GM18861 (cell line): Measurements from ENCODE around the gene BTG2.

Source experiments
- ATAC-seq: cut with Tn5 transposase; IDR thresholded peaks from one replicate; pipeline ENCODE4 v1.9.1; 2021; ENCODE audit not compliant: unreplicated experiment

BTG2 gene

DNA sequence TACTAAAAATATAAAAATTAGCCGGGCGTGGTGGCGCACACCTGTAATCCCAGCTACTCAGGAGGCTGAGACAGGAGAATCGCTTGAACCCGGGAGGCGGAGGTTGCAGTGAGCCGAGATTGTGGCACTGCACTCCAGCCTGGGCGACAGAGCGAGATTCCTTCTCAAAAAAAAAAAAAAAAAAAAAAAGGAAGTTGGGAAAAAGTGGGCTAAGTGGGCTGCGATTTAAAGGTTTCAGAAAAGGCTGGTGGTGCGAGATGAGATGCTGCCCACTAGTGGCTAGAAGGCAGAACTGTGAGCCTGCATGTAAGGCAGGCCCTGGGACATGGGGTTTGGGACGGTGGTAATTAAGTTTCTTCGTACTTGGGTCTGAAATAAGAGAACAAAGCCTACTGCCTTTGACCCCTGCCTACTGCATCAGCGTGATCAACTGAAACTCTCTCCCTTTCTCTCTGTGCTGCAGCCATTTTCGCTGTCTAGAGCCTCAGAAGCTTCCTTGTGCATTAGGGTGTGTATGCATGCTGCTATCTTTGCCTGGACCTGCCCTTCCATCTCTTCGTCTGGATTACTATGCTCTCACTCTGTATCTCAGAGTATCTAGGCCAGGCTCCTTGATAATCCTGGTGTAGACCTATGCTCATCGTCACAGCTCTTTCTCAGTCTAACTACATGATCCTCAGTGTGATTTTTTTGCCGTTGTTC, 33.2 kb downstream of the BTG2 start:
- no peak for ATAC-seq

GRCh38 chr1:203340112-203340790, 34.9 kb downstream of the BTG2 start:
- peak; percentile 49 for ATAC-seq

DNA sequence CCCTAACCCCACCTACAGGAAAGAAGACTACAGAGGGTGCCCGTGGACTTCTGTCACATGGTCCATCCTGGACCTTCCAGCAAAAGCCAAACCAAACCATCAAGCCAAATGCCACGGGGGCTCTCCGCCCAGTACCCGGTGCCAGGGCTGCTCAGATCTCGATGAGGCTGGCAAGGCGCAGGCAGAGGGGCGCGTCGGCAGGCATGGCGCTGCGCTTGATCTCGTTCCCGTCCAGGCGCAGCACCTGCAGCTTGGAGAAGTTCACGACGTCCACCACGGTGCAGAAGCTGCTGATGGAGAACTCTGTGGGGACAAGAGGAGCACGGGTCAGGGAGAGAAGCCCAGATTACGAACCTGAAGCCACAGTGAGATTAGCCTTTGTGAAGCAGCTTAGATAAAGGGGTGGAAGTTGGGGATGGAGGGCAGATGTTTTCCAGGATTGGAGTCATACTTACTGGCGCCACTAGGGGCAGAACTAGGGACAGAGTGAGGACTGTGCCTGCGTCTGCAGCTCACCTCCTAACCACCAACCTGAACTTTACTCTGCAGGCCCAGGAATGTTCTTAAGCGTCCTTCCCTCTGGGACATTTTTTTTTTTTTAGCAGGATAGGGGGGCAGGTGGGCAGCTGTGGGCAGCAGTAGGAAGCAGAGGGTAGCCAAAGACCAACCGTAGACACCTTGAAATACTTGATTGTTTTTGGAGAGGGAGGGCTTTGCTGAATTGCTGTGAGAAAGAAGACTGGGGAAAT, 37.0 kb downstream of the BTG2 start:
- no peak for ATAC-seq

DNA sequence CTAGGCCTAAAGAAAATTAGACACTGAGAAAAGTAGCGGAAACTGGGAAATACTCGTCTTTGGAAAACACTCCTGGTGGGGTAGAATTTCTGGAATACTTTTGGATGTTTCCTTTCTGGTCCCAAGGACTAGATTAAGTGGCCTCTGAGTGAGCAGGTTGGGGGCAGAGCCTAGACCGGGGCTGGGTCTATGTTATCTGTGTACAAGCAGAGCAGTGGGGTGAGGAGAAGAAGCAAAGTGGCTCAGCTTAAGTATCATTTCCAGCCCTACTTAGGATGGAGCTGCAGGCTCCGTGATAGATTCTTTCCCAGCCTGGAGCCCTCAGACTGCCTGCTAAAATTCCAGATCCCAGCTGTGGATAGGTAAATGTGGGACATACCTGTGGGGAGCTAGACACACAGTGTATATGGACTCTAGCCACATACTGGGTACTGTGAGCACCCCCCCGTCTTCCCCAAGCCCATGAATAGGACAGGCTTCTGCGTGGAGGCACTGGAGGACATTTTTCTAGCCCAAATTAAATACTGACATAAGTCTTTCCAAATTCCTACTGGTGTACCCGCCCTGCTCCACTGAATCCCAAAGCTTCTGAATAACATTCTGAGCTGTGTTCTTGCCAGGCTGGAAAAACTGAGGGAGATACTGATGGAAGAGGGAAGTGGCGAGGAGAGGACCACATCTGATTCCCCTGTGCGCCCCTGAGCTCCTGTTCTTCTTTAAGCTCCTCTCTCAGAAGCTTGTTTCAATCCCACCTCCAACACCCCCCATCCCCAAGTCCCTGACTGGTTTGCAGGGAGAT, 38.8 kb downstream of the BTG2 start:
- no peak for ATAC-seq

DNA sequence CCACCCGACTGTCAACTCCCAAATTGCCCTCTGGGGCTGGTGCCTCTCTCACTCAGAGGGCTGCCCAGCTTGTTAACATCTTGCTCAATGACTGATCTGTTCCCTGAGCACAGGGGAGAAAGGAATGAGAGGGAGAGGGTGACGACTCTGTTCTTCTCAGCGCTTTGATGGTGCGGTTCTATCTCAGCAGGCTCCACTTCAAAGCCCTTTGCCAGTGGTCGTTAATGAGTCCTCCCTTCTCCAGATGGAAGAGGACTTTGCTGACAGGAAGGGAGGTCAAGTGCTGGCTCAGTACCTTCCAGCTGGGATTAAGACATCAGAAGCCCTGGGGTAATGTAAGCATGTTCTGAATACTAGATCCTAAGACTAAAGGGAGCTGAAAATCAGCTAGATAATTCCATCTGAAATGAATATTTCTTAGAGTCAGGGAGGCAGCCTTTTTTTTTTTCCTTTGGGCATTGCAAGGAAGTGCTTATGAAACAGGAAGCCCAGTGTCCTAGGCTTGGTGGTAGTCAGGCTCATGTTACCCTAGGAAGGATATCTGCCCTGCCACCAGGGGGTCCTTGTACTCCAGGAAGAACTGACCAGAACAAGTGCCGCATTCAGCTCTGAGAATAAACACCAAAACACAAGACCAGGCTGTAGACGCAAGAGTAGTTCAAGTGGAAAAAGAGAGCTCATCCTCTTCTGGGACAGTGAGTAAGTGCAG, 40.9 kb downstream of the BTG2 start:
- ATAC-seq: no peak

DNA sequence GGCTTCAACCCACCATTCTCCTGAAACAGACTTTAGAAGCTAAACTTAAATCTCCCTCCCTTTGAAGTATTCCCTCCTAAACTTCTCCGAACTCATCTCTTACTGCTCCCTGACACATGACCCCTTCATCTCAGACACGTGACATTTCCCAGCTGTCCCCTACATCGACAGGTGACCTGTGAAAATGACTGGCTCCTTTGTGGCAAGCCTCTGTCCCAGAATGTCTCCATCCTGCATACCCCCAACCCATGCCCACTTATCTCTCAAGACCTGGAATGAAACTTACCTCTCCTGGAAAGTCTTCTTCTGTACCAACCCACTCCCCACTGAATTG, 41.4 kb downstream of the BTG2 start:
- ATAC-seq: no peak

DNA sequence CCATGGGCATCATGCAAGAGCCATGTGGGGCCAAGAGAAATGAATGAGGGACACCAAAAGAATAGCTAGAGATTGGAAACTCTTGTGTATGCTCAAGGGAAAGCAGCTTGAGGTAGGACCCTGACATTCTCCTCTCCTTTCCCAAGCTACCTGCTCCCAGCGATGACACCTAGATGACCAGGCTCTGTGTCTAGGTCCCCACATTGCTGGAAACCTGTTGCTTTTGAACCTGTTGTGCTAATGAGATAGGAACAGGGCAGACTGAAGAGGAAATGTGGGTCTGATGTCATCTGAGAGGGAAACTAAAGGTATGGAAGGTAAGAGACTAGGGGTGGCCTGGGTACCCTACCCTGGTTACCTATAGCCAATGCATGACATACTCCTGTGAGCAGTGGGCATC, 43.8 kb downstream of the BTG2 start:
- no peak for ATAC-seq

- ATAC-seq: no peak
Measured at GRCh38 chr1:203349773-203350524, 44.6 kb downstream of the BTG2 start.

GRCh38 chr1:203351037-203351625, 45.8 kb downstream of the BTG2 start, which contains the start of gene FMOD:
Gene FMOD (minus strand): TSS chr1:203351122. CDS start chr1:203348270, 2,852 bp downstream.
- ATAC-seq: no peak

DNA sequence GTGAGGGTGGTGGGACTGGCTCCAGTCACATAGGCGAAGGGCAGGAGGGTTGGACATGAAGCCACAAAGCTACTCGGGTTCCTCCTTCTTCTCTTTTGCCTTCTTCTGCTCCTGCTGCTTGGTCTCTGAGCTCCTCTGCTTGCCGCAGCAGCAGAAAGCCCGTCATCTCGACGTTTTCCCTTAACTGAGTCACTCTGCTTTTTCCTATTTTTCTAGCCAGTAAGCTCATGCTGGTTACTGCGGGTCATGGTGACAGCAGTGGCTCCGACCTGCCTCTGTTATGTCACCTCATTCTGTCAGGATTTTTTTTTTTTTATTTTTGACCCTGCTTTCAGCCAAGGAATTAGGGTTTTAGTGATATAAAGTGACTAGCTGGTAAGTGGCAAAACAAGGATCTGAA, 48.2 kb downstream of the BTG2 start:
- no peak for ATAC-seq

DNA sequence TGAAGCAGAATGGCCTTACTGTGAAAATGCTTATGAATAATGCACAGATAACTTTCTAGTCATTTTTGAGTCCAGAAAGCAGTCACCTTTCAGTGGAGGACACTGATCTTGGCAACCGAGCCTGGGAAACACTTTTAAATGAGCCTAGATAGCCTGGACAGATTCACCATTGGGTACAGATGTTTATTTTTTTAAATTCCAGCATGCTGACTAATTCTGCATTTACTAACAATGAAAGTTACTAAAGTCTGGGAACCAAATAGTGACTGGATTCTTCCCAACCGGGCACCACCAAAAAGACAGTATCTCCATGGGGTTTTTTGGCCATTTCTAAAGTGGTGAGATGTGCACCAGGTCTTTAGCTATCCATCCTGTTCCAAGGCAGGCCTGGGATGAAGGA, 48.9 kb downstream of the BTG2 start:
- no peak for ATAC-seq

GRCh38 chr1:203359010-203359571, 53.8 kb downstream of the BTG2 start:
- no peak for ATAC-seq
